Liver (tissue), 3 donors: ENCODE data around the gene IKZF3.

Experiments used
- EGR1 ChIP-seq, 2 donors: IDR thresholded peaks; 2 replicates each; pipeline ENCODE4 v1.6.1; 2016 to 2018; ENCODE audit warnings: antibody characterized with exemption in 2 of 2, low read depth in 2 of 2
- JUND ChIP-seq, 2 donors: IDR thresholded peaks; 2 replicates each; pipeline ENCODE4 v1.6.1; 2016; ENCODE audit warnings: antibody characterized with exemption in 2 of 2
- RAD21 ChIP-seq, 2 donors: IDR thresholded peaks; 2 replicates each; pipeline ENCODE4 v1.6.1; 2016; ENCODE audit warnings: antibody characterized with exemption in 2 of 2, mild to moderate bottlenecking in 2 of 2
- SP1 ChIP-seq: IDR thresholded peaks from 2 replicates; pipeline ENCODE4 v1.6.1; 2018; ENCODE audit warnings: antibody characterized with exemption, mild to moderate bottlenecking
- YY1 ChIP-seq: IDR thresholded peaks from 2 replicates; pipeline ENCODE4 v1.6.1; 2016; ENCODE audit warnings: antibody characterized with exemption, mild to moderate bottlenecking
- TF ChIP-seq, protein P1 (sequence below): fragments of 150-350 bp; IDR thresholded peaks from 2 replicates; pipeline ENCODE4 v1.5.1; 2017; ENCODE audit warnings: improper control_type of control experiment, low read depth, low read length; ENCODE audit not compliant: missing input control
- TF ChIP-seq, protein P2 (sequence below): IDR thresholded peaks from 2 replicates; pipeline ENCODE4 v1.6.1; 2016; ENCODE audit warnings: antibody characterized with exemption
- TF ChIP-seq, protein P3 (sequence below): IDR thresholded peaks from 2 replicates; pipeline ENCODE4 v1.6.1; 2016; ENCODE audit warnings: antibody characterized with exemption
- TF ChIP-seq, protein P4 (sequence below): IDR thresholded peaks from 2 replicates; pipeline ENCODE4 v1.6.1; 2016; ENCODE audit warnings: antibody characterized with exemption
- donor health status: healthy.
- donor health status: healthy.

DNA sequence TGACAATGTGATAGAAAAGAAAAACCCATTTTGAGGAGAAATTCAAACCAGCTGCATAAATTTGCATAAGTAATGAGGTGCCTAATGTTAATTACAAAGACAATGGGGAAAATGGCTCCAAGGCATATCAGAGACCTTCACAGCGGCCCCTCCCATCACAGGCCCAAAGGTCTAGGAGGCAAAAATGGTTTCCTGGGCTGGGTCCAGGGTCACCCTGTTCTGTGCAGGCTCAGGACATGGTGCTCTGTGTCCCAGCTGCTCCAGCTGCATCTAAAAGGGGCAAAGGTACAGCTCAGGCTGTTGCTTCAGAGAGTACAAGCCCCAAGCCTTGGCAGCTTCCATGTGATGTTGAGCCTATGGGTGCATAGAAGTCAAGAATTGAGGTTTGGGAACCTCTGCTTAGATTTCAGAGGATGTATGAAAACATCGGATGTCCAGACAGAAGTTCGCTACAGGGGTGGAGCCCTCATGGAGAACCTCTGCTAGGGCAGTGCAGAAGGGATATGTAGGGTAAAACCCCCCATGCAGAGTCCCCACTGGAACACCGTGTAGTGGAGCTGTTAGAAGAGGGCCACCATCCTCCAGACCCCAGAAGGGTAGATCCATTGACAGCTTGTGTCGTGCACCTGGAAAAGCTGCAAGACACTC, 40.6 kb downstream of the IKZF3 start:
- TF ChIP-seq YY1 (no peak), SP1 (no peak), EGR1 (IDR thresholded peaks at IDR 0.05; ENCODE audit: low read depth in 2 of 2) (no peak), JUND (IDR thresholded peaks at IDR 0.05) (no peak), RAD21 (IDR thresholded peaks at IDR 0.05) (no peak)
- TF ChIP-seq, protein P1, sequence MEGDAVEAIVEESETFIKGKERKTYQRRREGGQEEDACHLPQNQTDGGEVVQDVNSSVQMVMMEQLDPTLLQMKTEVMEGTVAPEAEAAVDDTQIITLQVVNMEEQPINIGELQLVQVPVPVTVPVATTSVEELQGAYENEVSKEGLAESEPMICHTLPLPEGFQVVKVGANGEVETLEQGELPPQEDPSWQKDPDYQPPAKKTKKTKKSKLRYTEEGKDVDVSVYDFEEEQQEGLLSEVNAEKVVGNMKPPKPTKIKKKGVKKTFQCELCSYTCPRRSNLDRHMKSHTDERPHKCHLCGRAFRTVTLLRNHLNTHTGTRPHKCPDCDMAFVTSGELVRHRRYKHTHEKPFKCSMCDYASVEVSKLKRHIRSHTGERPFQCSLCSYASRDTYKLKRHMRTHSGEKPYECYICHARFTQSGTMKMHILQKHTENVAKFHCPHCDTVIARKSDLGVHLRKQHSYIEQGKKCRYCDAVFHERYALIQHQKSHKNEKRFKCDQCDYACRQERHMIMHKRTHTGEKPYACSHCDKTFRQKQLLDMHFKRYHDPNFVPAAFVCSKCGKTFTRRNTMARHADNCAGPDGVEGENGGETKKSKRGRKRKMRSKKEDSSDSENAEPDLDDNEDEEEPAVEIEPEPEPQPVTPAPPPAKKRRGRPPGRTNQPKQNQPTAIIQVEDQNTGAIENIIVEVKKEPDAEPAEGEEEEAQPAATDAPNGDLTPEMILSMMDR = no peak
- TF ChIP-seq, protein P2, sequence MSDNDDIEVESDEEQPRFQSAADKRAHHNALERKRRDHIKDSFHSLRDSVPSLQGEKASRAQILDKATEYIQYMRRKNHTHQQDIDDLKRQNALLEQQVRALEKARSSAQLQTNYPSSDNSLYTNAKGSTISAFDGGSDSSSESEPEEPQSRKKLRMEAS = no peak
- TF ChIP-seq, protein P3, sequence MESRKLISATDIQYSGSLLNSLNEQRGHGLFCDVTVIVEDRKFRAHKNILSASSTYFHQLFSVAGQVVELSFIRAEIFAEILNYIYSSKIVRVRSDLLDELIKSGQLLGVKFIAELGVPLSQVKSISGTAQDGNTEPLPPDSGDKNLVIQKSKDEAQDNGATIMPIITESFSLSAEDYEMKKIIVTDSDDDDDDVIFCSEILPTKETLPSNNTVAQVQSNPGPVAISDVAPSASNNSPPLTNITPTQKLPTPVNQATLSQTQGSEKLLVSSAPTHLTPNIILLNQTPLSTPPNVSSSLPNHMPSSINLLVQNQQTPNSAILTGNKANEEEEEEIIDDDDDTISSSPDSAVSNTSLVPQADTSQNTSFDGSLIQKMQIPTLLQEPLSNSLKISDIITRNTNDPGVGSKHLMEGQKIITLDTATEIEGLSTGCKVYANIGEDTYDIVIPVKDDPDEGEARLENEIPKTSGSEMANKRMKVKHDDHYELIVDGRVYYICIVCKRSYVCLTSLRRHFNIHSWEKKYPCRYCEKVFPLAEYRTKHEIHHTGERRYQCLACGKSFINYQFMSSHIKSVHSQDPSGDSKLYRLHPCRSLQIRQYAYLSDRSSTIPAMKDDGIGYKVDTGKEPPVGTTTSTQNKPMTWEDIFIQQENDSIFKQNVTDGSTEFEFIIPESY = no peak
- TF ChIP-seq, protein P4, sequence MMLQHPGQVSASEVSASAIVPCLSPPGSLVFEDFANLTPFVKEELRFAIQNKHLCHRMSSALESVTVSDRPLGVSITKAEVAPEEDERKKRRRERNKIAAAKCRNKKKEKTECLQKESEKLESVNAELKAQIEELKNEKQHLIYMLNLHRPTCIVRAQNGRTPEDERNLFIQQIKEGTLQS = no peak
